ENCODE measurements around the gene OTUB2.

Gene OTUB2

DNA sequence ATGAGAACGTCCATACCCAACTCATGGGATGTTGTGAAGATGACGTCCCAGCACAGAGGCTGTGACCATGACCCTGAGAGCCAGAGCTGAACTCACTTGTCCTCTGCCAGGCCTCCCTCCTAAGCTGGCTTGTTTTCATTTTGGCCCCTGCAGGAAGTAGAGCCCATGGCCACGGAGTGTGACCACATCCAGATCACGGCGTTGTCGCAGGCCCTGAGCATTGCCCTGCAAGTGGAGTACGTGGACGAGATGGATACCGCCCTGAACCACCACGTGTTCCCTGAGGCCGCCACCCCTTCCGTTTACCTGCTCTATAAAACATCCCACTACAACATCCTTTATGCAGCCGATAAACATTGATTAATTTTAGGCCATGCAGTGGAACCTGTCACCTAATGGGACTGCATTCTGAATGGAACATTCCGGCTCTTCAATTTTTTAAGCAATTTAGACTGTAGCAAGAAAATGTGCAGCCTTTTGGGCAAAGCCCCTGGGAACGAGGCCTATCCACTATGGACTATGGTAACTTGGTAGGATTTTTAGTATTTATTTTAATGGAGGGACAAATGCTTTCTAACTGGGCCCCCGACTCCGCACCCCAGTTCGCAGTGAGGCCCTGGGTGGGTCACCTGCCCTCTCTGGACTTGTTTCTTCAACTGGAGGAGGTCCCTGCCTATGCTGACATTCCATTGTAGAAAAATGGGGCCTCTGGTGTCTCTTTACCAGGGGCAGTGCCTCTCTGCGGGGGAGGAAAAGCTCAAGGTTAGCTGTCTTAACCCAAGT lies 19.6 kb downstream of the OTUB2 start:
- TF ChIP-seq GATA3 (IDR thresholded peaks at IDR 0.05; ENCODE audit: low read depth, low read length) = no peak

DNA sequence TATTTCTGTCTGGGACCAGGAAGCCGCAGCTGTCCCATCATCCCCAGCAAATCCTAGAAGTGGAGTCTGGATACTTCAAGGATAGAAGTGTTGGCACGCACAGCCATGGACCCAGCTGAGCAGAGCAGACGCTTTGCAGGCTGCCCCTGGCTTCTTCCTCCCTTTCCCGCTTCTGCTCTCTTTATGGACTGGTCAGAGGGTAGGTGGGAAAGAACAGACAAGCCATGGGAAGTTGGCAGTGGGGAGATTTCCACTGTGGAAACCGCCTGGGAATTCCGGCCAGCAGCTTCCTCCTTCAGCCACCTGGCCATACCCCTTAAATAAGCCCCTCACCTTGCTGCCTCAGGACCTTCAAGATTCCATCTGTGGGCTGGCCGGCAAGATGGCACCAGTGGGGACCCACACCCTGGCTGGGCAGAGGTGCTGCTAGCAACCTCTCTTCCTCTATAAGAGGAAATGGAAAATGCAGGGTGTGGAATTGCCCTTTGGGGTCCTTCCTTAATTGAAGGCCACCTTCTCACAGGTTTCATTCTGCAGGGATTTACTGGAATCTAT lies 20.6 kb downstream of the OTUB2 start:
- TF ChIP-seq GATA2 (IDR thresholded peaks at IDR 0.05; ENCODE audit: low read depth, low read length) (no peak), GATA3 (IDR thresholded peaks at IDR 0.05; ENCODE audit: low read depth, low read length) (no peak)

DNA sequence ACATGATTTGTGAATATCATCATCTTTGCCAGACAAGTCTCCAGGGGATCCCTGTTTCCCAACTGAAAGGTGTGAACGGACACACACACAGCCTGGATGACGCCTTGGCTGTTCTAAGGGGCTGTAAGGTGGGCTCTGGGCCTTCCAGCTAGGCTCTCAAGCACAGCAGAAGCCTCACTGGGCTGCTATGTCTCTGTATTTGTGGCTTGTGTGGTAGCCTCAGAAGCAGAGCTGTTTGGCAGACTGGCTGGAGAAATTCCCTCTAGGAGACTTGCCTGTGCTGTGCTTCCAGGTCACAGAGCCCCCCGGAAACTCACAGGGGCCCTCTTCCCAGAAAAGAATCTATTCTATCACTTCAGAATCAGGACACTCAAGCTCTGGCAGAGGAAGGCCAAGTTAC lies 21.4 kb downstream of the OTUB2 start:
- TF ChIP-seq GATA2 (IDR thresholded peaks at IDR 0.05; ENCODE audit: low read depth, low read length) (no peak), GATA3 (IDR thresholded peaks at IDR 0.05; ENCODE audit: low read depth, low read length) (no peak)

DNA sequence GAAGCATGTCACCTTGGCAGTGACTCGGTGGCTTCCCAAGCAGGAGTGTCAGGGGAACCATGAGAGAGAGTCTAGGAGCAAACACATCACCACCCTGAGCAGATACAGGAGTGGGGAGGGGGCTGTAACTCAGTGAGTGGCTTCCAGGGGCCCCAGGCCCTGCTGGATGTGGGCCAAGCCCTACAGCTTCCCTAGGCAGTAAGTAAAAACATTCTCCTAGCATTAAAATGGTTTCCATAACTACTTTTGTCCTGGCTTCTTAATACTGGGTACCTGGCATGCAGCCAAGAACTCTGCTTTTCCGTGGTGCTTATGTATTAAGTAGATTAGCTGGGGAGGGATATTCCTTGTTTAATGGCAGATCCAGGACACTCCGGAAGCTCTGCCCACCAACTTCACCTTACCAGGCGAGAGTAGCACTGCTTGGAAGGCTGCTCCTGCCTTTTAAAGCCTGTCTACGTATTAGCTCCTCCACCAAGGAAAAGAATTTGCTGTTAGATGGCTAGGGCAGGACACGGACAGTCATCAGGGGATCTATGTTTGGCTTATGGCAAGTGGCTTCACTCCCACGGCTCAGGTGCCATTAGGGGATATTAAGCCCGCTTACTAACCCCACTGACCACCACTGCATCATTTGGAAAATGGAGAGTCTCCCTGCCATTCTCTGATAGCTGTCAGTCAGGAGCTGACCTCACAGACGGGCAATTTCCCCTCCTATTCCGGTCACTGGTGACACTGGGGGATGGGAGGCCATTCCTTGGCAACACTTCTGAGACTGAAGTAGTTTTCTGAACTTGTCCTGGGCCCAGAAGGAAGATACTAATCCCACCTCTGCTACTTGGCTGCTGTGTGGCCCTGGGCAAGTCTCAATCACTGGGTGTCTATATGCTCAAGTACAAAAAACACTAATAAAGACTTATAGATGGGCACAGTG lies 22.8 kb downstream of the OTUB2 start:
- TF ChIP-seq GATA3 (IDR thresholded peaks at IDR 0.05; ENCODE audit: low read depth, low read length) (no peak), GATA2 (IDR thresholded peaks at IDR 0.05; ENCODE audit: low read depth, low read length) (no peak)

DNA sequence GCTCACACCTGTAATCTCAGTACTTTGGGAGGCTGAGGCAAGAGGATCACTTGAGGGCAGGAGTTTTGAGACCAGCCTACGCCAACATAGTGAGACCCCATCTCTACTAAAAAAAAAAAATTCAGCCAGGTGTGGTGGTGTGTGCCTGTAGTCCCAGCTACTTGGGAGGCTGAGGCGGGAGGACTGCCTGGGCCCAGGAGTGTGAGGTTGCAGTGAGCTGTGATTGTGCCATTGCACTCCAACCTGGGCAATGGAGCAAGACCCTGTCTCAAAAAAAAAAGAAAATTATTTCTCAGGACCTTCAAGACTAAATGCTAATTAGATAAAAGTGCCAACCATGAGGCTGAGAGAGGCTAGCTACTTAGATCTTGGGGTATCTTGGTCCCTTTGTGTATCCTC lies 23.5 kb downstream of the OTUB2 start:
- TF ChIP-seq GATA2 (IDR thresholded peaks at IDR 0.05; ENCODE audit: low read depth, low read length) (no peak), GATA3 (IDR thresholded peaks at IDR 0.05; ENCODE audit: low read depth, low read length) (no peak)

DNA sequence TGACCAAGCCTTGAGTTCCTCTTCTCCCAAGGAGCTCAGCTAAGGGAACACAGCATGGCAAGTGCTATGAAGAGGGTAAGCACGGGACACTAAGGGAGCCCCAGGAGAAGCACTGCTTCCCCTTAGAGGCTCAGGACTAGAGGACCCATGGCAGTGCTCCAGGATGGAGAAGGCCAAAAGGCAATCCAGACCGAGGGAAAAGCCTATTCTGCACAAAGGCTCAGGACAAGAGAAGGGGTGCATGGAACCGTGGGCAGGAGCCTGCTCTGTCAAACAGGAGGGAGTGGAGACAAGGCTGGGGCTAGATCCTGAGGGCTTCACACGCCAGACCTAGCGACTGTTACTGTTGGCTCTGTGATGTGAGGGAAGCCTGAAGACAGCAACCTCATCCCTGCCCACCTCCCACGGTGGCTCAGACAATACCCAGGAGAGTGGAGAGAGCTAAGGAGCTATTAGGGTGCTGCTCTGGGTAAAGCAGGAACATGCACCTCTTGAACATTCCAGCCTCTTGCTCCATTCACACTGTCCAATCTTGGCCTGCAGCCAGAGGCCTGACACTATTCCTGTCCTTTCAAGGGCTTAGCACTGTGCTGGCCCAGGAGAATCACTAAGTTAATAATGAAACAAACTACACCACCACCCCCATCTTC lies 24.2 kb downstream of the OTUB2 start:
- TF ChIP-seq GATA3 (IDR thresholded peaks at IDR 0.05; ENCODE audit: low read depth, low read length) (no peak), GATA2 (IDR thresholded peaks at IDR 0.05; ENCODE audit: low read depth, low read length) (no peak)

DNA sequence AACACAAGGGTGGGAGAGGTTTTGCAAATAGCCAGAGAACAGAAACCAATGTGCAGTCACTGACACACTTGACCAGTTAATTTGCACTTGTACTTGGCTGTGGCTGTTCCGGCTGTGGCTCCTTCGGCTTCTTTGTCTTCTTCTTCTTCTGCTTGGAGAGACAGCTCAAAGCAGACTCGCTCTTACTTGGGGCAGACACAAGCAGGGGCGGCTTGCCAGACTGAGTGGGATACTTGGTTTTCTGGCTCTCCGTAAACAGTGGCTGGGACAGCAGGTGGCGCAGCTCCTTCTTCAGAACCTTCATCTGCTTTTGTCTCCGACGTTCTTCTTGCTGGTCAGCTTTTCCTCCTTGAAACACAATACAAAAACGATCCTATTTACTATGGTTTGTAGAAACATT lies 25.0 kb downstream of the OTUB2 start:
- TF ChIP-seq GATA2 (IDR thresholded peaks at IDR 0.05; ENCODE audit: low read depth, low read length) = no peak
- no peak for TF ChIP-seq GATA3 (IDR thresholded peaks at IDR 0.05; ENCODE audit: low read depth, low read length)

DNA sequence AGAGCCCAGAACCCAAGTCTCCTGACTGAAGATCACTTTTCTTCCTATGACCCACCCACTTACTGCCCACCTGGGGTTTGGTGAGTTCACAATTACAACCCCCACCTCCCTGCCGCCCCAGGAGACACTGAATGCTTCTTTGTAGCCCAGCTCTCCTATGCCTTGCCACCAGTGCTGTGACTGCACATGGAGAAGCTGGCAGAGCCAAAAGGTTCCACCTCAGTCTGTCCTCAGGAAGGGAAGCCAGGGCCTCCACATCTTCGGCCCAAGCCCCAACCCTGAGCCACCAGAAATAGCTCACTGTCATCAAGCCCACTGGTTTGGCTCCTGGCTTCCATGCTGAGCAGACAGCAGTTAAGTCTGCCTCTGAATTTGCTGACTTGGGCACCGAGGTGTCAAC lies 25.6 kb downstream of the OTUB2 start:
- TF ChIP-seq GATA3 (IDR thresholded peaks at IDR 0.05; ENCODE audit: low read depth, low read length) (no peak), GATA2 (IDR thresholded peaks at IDR 0.05; ENCODE audit: low read depth, low read length) (no peak)

DNA sequence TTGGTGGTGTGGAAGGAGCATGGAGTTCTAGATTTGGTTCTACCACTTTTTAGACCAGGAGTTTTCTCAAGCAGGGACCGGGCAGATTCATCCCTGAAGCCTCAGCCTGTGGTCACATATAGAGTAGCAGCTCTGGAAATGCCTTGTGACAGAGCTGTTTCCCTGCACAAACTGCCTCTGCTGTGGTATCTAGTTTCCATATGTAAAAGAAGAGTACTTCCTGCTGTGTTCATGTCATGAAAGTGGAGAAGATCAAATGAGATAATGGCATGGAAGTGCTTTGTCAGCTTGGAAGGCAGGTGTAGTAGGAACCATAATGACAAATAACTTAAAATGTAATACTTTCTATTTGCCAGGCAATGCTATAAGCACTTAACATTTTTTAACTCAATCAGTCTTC lies 26.1 kb downstream of the OTUB2 start:
- TF ChIP-seq GATA3 (IDR thresholded peaks at IDR 0.05; ENCODE audit: low read depth, low read length) (no peak), GATA2 (IDR thresholded peaks at IDR 0.05; ENCODE audit: low read depth, low read length) (no peak)

DNA sequence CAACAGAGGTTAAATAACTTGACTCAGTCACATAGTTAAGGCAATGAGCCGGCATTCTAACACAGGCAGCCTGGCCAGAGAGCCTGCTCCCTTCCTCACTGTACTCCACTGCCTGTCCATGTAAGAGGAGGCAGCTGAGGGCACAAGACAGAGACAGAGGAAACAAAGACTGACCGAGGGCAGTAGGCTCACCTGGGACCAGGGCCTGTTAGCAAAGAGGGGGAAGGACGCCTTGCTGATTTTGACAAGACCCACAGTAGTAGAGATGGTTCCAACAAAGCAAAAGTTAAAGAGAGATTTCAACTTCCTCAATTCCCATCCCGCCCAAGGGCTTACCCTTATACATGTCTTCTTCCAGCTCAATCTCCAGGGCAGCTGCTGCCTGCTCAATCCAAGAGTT lies 26.5 kb downstream of the OTUB2 start:
- TF ChIP-seq GATA2 (IDR thresholded peaks at IDR 0.05; ENCODE audit: low read depth, low read length) (no peak), GATA3 (IDR thresholded peaks at IDR 0.05; ENCODE audit: low read depth, low read length) (no peak)

DNA sequence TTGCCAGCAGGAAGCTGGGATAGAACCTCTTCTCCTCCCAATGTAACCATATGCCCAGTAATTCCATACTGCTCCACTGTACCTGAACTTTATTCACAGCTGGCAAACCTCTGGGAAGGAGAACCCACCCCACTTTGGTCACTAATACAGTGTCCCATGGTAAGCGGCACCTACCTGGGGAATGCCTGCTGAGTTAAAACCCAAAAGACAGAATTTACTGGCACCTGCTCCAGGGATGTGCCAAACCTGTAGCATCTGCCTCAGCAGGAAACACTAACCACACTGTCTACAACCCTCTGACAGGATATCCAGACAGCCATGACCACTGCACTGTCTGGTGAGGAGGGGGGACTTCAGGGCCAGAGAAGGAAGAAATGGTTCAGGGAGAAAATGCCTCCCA lies 28.3 kb downstream of the OTUB2 start:
- TF ChIP-seq GATA3 (IDR thresholded peaks at IDR 0.05; ENCODE audit: low read depth, low read length) (no peak), GATA2 (IDR thresholded peaks at IDR 0.05; ENCODE audit: low read depth, low read length) (no peak)

DNA sequence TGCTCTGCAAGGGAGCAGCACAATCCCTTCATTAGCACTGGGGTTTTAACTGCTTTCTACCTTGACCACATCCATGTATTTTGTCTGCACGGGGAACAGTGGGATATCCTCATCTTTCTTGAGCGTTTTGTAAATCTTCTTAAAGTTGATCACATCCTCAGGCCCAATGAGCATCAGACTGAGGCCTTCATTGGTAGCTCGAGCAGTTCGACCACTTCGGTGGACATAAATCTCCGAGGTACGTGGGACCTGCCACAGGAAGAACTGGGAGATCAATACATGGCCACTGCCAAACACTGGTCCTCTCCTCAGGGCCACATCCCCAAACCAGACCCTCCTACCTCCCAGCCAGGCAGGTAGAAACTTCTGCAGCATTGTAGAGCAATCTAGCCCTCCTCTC lies 28.8 kb downstream of the OTUB2 start:
- no peak for TF ChIP-seq GATA2 (IDR thresholded peaks at IDR 0.05; ENCODE audit: low read depth, low read length)
- no peak for TF ChIP-seq GATA3 (IDR thresholded peaks at IDR 0.05; ENCODE audit: low read depth, low read length)

DNA sequence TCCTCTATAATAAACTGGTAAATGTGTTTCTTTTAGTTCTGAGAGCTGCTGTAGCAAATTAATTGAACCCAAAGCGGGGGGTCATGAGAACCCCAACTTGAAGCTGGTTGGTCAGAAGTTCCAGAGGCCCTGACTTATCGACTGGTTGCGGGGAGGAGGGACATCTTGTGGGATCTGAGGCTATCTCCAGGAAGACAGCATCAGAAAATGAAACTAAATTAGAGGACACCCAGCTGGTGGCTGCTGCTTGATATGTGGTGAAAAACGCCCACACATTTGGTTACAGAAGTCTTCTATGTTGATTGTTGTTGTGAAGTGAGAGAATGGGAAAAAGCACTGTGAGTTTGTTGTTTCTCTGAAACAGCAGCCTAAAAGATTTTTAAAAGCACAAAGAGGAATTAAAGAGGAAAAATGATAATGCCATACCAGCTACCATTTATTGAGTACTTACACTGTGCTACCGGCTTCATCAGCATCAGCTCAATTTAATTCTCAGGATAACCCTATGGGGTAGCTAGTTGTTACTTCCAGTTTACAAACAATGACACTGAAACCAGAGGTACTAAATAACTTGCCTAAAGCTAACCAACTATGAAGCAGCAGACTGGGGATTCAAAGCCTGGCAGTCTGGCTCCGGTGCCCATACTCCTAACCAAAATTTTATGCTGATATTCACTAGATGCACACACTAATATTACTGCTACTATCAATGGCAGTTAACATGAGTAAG lies 30.6 kb downstream of the OTUB2 start:
- TF ChIP-seq GATA3 (IDR thresholded peaks at IDR 0.05; ENCODE audit: low read depth, low read length) (no peak), GATA2 (IDR thresholded peaks at IDR 0.05; ENCODE audit: low read depth, low read length) (no peak)

Measured in SH-SY5Y (cell line).